ENCODE results near the gene OR6B3. TPM values are rescaled to one million over a fixed set of nuclear protein-coding genes. Genes with fewer than 3 reads are reported as not detected.

OR6B3 gene
- total RNA-seq (2014; rRNA removed; shearing (Covaris generic)) = not detected in 2 replicates

DNA sequence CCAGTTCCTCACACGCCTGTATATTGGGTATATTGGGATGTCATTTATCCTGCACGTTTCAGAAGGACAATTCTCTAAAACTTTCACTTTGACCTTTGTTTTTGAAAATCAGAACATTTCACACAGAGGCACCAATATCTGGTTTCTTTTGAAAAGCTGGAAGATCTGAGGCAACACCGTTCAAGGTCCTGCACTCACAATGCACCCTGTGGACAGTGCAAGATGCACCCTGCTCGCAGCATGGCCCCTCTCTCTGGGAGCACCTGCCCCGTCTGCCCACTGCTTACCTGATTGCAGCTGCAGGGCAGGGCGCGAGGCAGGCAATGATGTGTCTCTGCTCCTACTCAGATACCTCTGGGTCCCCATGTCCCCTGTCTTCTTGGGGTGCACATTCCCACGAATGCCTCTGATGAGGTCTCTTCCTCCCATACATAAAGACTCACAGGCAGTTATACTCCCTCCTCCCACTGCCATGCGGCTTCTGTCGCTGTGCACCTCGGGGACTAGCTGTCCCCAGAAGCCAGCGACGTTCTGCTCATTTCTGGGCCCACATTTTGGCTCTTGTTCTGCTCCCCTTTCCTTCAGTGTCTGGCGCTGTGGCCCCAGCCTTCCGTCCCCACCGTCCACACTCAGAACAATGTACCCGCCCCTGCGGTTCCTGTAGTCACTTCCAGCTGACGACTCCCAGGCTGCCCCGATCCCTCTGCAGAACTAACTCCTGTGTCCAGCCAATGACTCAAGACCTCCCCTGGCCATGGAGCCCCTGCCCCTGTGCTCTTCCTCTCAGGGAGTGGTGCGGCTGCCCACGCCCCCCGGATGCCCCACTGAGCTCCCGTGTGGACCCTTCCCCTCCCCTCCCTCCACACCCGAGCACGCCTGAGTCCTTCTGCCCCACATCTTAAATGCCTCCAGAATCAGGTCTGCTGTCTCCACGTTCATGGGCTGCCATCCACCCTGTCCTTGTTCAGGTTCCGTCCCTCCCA is at the start of gene OR6B3:
OR6B3 (minus strand) TSS at position 349 of the 983 bp plus-strand sequence.
- DNase-seq (ENCODE audit: low read depth) = no peak

DNA sequence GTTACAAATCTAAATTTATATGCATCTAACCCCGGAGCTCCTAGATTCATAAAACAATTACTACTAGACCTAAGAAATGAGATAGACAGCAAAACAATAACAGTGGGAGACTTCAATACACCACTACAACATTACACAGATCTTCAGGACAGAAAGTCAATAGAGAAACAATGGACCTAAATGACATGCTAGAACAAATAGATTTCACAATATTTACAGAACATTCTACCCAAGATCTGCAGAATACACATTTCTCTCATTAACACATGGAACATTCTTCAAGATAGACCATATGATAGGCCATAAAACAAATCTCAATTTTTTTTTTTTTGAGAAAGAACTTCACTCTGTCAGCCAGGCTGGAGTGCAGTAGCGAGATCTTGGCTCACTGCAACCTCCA is 45.0 kb upstream of the OR6B3 start:
- no peak for DNase-seq (ENCODE audit: low read depth)

DNA sequence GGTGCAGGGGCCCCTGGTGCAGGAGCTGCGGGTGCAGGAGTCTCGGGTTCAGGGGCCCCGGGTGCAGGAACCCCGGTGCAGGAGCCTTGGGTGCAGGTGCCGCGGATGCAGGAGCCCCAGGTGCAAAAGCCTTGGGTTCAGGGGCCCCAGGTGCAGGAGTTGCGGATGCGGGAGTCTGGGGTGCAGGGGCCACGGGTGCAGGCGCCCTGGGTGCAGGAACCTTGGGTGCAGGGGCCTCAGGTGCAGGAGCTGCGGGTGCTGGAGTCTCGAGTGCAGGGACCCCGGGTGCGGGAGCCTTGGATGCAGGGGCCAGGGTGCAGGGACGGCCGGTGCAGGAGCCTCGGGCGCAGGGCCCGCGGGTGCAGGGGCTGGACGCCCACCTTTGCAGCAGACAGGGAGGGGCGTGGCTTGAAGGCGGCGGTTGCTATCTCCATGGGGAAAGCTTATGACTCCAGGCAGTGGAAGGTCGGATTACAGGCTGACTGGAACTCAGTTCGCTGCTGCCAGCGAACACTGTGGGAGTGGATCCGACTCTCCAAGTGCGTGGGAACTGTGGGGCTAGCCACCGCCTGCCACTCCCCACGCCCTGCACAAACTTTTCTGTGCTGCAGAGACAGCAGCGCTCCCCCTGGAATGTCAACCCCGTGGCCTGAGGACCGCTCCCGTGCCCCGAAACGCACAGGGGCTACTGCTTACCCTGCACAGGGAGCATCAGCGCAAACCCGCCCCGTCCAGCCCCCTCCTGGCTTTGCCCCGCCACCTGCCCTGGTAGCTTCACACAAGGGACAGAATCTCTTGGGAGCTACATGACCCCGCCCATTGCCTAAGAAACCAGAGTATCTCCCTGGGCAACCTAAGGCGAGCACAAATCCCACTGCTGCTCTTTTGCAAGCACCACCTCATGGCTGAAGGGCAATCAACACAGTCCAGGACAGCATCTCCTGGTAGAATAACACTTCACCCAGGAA is 42.5 kb upstream of the OR6B3 start:
- no peak for DNase-seq (ENCODE audit: low read depth)

DNA sequence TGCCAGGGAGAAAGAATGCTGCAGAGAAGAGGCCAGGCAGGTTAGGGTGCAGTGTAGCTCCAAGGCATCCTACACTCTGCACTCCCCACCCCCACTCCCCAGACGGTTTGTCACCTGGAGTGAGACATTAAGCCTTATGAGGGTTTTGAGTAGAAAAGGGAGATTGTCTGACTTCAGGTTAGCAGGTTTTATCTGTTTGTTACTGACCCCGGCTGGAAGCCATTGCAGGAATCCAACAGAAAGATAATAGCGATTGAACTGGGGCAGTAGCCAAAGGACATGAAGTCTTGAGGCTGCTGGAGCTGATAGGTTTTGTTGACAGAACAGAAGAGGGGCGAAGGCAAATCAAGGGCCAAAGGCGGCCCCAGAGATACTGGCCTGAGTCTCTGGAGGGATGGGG is 36.0 kb upstream of the OR6B3 start:
- DNase-seq (ENCODE audit: low read depth) = no peak

DNA sequence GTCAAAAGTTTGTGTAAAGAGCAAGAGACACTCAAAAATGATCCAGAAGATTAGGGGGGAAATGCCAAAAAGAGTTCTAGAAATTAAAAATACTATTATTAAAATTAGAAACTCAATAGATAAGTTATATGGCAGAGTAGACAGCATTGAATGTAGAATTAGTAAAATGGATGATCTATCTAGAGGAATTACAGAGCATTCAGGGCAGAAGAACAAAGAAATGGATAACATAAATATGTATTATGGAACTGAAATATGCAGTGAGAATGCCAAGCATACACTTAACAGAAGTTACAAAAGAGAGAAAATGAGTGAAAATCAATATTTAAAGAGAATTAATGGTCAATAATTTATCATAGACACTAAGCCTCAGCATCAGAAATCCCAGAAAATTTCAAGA is 33.2 kb upstream of the OR6B3 start:
- no peak for DNase-seq (ENCODE audit: low read depth)

DNA sequence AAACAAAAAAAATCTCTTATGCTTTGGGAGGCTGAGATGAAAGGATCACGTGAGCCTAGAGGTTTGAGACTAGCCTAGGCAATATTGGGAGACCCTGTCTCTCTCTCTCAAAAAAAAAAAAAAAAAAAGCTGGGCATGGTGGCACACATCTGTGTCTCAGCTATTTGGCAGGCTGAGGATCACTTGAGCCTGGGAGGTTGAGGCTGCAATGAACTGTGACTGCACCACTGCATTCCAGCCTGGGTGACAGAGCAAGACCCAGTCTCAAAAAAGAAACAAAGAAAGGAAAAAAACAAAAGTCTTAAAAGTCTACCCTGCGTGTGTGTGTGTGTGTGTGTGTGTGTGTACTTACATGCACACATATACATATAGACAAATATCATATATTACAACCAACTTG is 25.3 kb upstream of the OR6B3 start:
- no peak for DNase-seq (ENCODE audit: low read depth)

DNA sequence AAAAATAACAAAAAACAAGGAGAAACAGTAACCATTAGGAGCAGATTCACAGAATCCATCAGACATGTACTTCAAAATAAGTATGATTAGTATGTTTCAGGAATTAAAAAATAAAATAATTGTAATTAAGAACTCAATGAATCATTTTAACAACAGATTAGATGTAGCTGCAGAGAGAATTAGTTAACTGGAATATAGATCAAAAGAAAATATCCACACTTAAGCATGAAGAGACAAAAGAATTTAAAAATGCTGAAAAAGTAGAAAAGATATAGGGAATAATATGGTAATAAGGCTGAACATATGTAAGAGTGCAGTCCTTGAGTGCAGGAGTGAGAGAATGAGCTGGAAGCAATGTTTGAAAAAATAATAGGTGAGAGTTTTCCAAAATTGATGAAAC is 24.1 kb upstream of the OR6B3 start:
- no peak for DNase-seq (ENCODE audit: low read depth)

DNA sequence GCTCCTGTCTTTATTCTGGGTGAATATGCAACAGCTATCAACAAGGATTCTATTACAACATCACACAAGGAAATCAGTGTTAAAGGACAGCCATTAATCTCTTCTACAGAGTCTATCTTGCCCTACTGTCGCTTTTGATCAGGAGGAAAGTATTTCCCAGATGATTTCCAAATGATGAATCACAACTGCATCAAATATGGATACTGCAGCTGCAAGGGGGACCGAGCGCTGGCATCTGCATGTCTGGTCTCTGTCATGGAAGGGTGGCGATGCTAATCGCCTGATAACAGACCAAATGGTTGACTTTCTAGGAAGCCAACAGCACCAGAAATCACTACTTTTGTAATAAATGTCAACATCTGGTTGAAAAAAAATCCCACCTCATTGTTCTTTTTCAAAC is 21.2 kb upstream of the OR6B3 start:
- no peak for DNase-seq (ENCODE audit: low read depth)

DNA sequence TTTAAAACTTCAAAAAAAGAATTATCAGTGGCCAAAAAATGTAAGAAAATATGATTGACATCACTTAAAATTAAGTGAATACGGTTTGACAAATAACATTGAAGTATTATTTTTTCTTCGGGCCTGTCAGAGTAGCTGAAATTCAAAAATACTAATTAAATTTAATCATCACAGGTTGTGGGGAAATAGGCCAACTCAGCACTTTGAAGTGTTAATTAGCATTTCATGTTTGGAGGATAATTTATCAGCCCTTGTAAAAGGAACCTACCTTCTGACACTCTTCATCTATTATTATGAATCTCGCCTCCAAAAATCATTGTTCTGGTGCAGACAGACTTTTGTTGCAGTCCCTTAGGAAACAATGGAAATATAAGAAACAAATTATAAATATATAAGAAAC is 17.6 kb upstream of the OR6B3 start:
- DNase-seq (ENCODE audit: low read depth) = no peak

DNA sequence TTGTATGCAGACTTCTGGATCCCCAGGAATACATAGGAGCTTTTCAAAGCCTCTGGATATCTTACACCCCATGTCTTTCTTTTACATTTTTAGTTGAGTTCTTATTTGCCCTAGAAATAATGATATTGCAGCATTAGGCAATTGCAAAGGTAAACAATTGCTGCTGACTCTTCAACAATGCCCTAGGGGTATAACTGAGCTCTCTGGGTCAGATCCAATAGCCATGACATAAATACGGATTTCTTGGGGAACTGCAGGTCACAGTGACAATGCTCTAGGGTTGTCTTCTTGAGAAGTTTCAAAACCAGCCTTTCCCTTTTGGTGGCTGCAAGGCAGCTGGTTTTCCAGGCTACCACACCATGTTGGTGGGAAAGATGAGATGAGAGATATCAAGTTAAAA is 16.5 kb upstream of the OR6B3 start:
- no peak for DNase-seq (ENCODE audit: low read depth)

DNA sequence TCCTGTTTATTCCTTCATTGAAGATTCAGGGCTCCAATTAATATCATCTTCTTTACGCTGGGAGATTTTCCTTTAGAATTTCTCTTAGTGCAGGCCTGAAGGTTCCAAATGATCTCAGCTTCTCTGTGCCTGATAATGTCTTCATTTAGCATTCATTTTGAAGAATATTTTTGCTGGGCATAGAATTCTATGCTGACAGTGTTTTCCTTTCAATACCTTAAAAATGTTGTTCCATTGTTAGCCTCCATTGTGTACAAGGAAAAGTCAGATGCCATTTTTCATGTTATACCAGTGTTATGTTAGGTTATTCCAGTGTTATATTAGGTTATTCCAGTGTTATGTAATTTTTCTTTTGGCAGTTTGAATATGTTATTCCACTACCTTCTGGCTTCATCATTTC is 14.9 kb upstream of the OR6B3 start:
- no peak for DNase-seq (ENCODE audit: low read depth)

DNA sequence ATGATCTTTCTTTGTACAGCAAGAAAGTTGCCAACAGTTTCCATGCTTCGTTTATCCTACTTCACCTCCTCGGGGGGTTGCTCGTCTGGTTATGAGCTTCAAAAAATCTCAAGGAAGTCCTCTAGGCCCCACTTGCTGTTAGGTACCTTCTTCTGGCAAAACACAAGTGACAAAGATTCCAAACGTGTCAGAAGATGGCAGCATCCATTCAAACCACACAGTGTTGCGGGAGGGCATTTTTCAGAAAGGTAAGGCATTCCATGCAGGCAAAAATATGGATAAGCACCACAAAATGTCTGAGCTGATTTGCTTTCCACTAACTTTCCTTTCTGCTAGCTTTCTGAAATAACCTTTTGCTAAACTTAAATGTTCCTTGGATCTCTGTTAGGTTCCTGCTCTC is 13.2 kb upstream of the OR6B3 start:
- no peak for DNase-seq (ENCODE audit: low read depth)

DNA sequence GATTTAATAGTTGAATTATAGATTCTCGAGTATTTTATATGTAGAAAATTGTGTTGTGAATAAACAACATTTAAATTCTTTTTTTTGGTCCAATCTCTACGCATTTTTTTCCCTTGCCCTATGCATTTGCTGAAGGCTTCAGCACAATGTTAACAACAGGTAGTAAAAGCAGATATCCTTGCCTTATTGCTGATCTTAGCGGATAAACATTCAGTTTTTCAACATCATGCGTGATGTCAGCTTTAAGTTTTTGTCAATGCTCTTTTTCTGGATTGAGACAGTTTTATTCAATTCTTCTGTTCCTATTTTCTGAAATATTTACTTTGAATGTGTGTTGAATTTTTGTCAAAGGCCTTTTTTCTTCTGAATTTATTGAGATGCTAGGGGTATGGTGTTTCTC is 11.6 kb upstream of the OR6B3 start:
- no peak for DNase-seq (ENCODE audit: low read depth)

DNA sequence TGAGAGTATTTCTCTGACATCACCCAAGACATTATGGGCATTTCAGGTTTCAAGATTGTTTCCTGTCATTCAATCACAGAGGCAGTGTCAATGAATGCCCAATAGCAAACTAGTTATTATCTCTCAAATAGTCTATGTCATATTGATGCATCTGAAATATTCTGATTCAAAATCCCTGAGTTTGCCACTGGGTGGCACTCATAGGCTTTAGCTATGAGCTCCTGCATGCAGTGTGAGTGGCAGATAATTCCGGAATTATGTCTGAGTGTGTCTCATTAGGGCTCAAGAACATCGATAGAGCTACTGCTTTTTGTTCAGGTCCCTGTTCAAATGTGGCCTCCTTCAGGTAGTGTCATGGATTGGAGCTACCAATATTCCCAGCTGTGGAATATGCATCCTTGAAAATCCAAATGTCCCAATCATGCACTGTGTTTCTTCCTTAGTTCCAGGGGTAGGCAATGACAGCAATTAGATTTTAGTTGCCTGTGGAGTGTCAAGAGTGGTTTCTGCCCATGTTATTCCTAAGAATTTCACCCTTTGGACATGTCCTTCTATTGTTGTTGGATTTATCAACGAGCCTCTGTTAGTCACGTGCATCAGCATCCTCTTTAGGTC is 7.8 kb upstream of the OR6B3 start:
- peak; percentile 41 for DNase-seq (ENCODE audit: low read depth)

DNA sequence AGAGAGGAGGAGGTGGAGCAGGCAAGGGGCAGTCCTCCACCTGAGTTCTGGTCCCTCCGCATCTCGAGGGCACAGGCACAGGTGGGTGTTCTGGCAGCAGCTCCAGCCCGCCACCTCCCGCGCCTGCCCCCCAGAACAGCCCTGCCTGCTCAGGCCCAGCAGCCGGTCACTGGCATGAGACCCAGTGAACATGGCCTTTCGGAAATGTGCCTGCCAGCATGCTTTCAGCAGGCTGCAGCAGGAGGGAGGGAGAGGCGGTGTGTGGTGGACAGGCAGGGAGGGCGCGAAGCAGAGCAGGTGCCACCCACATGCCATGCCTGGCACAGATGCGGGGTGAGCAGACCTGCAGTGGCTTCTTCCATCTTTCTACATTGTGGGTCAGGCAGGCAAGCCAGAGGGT is 3.4 kb upstream of the OR6B3 start:
- DNase-seq (ENCODE audit: low read depth) = no peak

DNA sequence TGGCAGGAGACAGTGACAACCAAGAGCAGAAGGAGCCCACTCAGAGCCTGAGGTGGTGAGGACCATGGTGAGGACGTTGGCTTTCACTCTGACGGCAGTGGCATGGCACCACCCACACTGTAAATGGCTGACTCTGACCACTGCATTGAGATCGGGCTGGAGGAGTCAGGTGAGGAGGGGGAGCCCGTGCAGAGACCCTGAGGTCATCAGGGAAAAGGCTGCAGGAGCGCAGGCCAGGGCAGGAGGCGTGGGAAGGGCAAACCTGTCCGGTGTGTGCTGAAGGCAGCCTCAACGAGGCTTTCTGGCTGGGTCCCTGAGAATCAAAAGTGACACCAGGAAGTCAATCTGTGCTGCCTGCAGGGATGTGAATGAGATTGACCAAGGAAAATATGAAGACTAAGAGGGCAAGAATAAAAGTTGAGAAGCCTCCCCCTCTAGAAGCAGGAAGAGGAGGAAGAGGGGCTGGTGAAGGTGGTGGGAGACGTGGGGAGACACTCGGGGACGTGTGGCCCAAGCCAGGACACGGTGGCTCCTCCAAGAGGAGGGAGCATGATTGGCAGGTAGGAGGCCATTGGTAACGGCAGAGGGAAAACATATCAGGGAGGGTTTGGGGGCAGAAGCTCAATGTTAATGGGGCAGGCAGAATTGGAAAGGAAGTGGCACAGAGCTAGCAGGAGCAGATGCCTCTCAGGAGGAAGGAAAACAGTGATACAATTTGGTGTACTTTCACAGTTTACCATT is 2.0 kb upstream of the OR6B3 start:
- no peak for DNase-seq (ENCODE audit: low read depth)

DNA sequence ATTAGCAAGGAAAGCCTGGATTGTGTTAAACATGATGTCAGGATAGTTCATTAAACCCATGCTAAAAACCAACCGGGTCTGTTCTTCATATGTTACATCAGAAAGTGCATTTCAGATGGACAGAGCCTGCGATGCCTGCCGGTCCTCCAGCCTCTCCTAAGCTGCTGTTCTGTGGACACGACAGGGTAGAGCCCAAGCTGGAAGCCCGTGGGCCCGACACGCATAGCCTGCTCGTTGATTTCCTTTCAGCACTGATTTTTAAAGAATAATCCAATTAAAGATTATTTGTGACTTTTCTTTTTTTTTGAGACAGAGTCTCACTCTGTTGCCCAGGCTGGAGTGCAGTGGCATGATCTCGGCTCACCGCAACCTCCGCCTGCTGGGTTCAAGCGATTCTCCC is 797 bp downstream of the OR6B3 start:
- no peak for DNase-seq (ENCODE audit: low read depth)

DNA sequence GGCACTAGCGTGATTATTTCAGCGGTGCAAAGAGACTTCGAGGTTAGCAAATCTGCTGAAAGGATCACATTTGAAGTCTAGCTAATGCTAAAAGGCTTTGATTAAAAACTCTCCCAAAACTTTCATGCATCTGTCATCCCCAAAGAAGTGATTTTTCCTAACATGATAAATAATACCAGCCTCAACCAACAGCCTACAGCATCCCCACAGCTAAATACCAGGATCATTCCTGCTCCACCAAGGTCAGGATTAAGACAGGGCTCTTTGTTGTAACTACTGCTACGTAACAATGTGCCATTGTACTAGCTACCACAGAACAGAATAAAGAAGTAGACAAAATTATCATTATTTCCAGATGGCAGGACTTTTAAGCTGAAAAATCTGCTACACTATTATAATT is 1.6 kb downstream of the OR6B3 start:
- DNase-seq (ENCODE audit: low read depth) = no peak

DNA sequence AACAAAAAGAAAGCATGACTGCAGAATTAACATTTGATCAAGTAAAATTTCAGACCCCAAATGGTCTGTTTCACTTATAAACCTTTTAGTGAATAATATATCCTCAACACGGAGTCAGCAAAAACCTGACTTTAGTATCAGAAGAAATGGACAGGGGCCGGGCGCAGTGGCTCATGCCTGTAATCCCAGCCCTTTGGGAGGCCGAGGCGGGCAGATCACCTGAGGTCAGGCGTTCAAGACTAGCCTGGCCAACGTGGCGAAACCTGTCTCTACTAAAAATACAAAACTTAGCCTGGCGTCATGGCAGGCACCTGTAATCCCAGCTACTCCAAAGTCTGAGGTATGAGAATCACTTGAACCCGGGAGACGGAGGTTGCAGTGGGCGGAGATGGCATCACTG is 3.0 kb downstream of the OR6B3 start:
- no peak for DNase-seq (ENCODE audit: low read depth)

DNA sequence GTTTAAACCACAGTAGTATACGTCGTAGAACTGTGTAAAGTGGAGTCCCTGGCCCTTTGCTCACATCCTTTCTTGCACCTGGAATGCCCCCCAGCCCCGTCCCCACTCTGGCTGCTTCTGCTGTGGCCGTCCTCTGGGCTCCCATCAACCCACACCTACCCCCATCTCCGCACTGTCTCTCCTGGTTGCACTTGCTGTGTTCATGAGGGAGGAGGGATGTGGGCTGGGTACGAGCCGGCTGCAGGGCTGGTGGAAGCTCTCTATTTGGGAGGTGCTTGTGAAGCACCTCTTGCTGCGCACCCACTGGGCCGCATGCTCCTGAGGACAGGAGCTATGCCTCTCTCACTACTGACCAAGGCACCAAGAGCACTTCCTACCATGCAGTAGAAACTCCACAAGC is 5.1 kb downstream of the OR6B3 start:
- DNase-seq (ENCODE audit: low read depth) = no peak

DNA sequence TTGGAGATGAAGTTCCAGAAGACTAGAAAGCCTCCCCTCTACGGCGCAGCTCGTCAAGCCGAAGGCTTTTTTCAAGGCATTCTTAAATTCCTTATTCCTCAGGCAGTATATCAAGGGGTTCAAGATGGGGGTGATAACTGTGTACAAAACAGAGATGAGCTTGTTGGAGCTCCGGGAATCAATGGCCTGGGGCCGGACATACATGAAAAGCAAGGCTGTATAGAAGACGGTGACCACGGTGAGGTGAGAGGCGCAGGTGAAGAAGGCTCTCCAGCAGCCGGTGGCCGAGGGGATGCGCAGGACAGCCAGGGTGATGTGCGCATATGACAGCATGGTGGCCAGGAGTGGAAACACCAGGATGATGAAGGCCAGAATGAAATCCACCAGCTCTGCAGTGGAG is 8.2 kb downstream of the OR6B3 start:
- DNase-seq (ENCODE audit: low read depth) = no peak
